Omental fat pad (tissue), 4 donors: Measurements from ENCODE around the gene MYO1B. TPM values are rescaled to one million over a fixed set of nuclear protein-coding genes. Genes with fewer than 3 reads are reported as not detected.
"Not testable (repeated sequence)": the region's sequence is repeated elsewhere in the genome, so short reads cannot be mapped to it uniquely, and the experiment has no call there.

Source experiments
- ATAC-seq: fragments of 150-250 bp; one replicate; pipeline ENCODE4 v1.9.1; 2016; ENCODE audit warnings: mild to moderate bottlenecking, moderate library complexity; ENCODE audit not compliant: low FRiP score
- DNase-seq: peaks from one replicate; pipeline ENCODE4 v3.0.0-alpha.2; 2019; ENCODE audit warnings: low spot score
- total RNA-seq, 4 donors: library from RNA; depleted of rRNA; stranded (reverse); fragments of >200 nt; gene quantifications; one replicate each; pipeline ENCODE4 v1.1.0, GENCODE V29; 2016
- TF ChIP-seq, protein P1 (sequence below), 3 donors: fragments of 450-650 bp; IDR thresholded peaks; one replicate each; pipeline ENCODE4 v1.5.1; 2016 to 2017; ENCODE audit warnings: antibody characterized with exemption in 3 of 3, mild to moderate bottlenecking in 3 of 3, moderate library complexity in 2 of 3

The MYO1B gene
- total RNA-seq, 4 donors from 2014 or later, result 37.7 to 118 (median 59.8) TPM

DNA sequence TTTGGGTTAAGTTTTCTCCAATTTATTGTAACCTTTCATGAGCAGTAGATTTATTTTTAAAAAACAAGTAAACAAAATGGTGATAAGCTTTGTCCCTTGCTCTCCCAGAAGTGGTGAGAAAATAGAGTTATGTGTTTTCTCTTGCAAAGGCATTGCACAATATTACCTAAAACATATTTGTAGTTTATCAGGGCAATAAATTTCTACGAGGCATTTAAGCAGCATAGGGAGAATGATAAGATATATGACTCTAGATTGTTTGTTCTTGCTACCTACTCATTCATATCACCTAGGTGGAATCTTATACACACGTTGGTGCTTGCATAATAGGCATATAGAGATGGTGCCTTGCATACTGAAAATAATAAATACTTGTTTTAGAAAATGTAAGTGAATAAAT, 201.7 kb downstream of the MYO1B start:
- TF ChIP-seq, protein P1, sequence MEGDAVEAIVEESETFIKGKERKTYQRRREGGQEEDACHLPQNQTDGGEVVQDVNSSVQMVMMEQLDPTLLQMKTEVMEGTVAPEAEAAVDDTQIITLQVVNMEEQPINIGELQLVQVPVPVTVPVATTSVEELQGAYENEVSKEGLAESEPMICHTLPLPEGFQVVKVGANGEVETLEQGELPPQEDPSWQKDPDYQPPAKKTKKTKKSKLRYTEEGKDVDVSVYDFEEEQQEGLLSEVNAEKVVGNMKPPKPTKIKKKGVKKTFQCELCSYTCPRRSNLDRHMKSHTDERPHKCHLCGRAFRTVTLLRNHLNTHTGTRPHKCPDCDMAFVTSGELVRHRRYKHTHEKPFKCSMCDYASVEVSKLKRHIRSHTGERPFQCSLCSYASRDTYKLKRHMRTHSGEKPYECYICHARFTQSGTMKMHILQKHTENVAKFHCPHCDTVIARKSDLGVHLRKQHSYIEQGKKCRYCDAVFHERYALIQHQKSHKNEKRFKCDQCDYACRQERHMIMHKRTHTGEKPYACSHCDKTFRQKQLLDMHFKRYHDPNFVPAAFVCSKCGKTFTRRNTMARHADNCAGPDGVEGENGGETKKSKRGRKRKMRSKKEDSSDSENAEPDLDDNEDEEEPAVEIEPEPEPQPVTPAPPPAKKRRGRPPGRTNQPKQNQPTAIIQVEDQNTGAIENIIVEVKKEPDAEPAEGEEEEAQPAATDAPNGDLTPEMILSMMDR (IDR thresholded peaks at IDR 0.05), result no peak
- DNase-seq (no peak), ATAC-seq (no peak)

DNA sequence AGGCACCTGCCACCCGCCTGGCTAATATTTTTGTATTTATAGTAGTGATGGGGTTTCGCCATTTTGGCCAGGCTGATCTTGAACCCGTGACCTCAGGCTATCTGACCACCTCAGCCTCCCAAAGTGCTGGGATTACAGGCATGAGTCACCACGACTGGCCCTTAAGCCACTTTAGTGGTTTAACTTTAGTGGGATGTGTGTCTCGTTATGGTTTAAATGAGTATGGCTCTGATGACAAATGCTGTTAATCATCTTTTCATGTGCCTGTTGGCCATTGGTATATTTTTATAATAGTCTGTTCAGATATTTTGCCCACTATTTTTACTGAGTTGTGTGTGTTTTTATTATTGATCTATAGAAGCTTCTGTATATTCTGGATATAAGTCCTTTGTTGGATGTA, 205.9 kb downstream of the MYO1B start:
- TF ChIP-seq, protein P1 (IDR thresholded peaks at IDR 0.05), result no peak
- no peak for ATAC-seq
- DNase-seq, result no peak

DNA sequence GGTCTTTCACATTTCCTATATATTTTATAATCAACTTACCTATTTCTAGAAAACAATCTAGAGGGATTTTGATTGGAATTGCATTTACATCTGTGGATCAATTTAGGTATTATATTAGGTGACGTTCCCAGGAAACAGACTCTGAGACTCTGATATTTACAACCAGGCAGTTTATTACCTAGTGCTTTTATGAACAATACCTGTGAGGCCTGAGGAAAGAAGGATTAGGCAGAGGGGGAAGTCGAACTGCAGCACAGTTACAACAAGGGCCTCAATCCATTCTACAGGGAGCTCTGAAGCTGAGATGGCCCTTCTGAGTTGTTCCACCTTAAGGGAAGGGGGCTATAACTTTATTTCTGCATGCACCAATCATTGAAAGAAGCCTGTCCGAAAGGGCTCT, 206.9 kb downstream of the MYO1B start:
- ATAC-seq (no peak), DNase-seq (no peak)
- TF ChIP-seq, protein P1 (IDR thresholded peaks at IDR 0.05), result no peak

DNA sequence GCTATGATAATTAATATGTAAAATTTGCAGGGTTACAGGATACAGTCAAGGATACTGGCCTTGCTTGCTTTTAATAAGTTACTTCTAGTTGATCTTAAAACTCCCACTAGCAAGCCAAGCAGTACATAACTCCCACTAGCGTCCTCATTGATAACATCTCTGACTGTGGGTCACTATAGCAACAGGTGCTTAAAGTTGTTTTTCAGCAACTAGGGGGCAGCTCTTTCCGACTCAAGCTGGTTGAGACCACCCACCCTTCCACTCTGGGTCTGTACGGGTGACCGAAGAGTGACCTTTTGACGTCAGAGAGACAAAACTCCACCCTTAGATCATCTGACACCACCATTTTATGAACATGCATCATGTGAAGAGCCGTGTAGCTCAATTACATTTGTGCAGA, 208.6 kb downstream of the MYO1B start:
- ATAC-seq (no peak), DNase-seq (no peak)
- TF ChIP-seq, protein P1 (IDR thresholded peaks at IDR 0.05), result no peak

DNA sequence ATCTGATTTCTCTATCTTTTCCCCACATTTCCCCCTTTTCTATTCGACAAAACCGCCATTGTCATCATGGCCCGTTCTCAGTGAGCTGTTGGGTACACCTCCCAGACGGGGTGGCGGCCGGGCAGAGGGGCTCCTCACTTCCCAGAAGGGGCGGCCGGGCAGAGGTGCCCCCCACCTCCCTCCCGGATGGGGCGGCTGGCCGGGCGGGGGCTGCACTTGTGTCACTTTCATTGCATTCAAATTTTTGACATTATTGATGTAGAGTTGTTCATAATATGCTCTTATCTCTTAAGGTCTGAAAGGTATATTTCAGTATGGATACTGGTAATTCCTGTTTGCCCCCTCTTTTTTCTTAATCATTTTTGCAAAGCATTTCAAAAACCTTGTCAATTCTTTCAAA, 211.3 kb downstream of the MYO1B start:
- not testable (repeated sequence) for DNase-seq, ATAC-seq

DNA sequence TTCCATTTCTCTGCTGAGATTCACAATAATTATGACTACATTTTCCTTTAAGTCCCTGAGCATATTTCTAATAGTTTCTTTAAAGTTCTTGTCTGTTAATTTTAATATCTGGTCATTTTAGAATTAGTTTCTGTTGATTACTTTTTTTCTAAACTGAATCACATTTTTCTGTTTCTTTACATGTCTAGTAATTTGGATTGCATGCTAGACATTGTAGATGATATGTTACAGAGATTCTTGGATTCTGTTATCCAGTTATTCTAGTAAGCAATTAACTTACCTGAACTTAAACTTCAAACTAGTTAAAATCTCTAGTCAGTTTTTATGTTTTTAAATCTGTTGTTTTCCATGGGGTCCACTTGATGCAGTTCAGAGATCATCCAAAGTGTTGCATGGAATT, 214.0 kb downstream of the MYO1B start:
- TF ChIP-seq, protein P1 (IDR thresholded peaks at IDR 0.05), result no peak
- ATAC-seq (no peak), DNase-seq (no peak)

DNA sequence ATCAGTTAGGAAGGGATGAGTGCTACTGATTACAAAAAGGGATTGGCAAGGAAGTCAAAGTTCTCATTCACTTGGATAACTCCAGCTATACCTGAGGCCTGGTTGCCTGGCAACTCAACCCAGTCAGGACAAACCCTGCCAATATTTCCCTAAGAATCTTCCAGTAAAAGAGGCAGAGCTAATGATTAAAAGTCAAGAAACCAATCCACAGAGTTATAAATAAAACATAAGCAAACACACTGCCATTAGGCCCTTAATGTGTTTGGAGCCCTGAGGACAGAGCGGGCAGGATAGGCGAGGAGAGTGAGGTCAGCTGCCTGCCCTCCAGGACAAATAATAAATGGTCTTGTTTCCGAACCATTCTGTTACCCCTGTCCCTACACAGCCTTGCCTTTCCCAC, 217.2 kb downstream of the MYO1B start:
- TF ChIP-seq, protein P1 (IDR thresholded peaks at IDR 0.05), result no peak
- DNase-seq, result no peak

DNA sequence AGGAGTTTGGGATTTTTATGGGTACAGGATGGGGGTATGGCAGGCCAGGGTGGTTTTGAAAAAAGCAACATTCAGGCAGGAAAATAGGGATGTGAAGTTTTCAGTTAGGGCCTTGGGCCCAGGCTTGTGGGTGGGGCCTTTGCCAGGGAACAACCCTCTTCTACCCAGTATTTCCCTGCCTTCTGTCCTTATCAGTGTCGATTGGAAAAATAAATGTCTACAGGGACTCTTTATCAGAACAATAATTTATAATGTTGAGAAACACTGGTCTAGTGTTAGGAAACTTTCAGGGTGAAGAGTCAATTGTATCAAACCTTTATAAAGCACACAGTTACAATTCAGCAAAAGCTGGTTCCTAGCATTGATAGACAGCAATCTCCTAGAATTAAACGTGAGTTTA, 218.6 kb downstream of the MYO1B start:
- ATAC-seq, result no peak
- no peak for DNase-seq
- TF ChIP-seq, protein P1 (IDR thresholded peaks at IDR 0.05), result no peak

More for the DNA sequence above, 217.2 kb downstream of the MYO1B start:
- ATAC-seq, result no peak
